ENCODE data around the gene LYAR. TPM values are rescaled to one million over a fixed set of nuclear protein-coding genes. Genes with fewer than 3 reads are reported as not detected.

The LYAR gene
- total and polyA plus RNA-seq, 2 of the 13 experiments (the other 11 are each of a cell fraction or from before 2014, with no cell fraction given) = 7.8 to 94.2 TPM

GRCh38 chr4:4289941-4290850, at the start of gene LYAR, which contains the start of gene ZBTB49 (continued):
- TF ChIP-seq RERE (CRISPR knock-in tag; IDR thresholded peaks at IDR 0.05; ENCODE audit: low read depth) = 0 out of 2 replicates have a peak, but pooled peaks have one; percentile 18
- no peak for TF ChIP-seq ZNF333 (CRISPR knock-in tag; IDR thresholded peaks at IDR 0.05; ENCODE audit: borderline replicate concordance)
- TF ChIP-seq IRF2 (CRISPR knock-in tag; IDR thresholded peaks at IDR 0.05) = no peak; the same call in 1 of the 2 replicates
- peak; percentile 99 for TF ChIP-seq KLF9 (CRISPR knock-in tag; IDR thresholded peaks at IDR 0.05; ENCODE audit: low read depth)
- TF ChIP-seq ZNF549 (CRISPR knock-in tag; IDR thresholded peaks at IDR 0.05) = no peak
- TF ChIP-seq ZNF615 (CRISPR knock-in tag; IDR thresholded peaks at IDR 0.05; ENCODE audit: borderline replicate concordance) = no peak
- TF ChIP-seq TMF1 (CRISPR knock-in tag; IDR thresholded peaks at IDR 0.05; ENCODE audit: low read depth) = no peak
- TF ChIP-seq SOX5 (CRISPR knock-in tag; IDR thresholded peaks at IDR 0.05; ENCODE audit: borderline replicate concordance) = peak; percentile 10; the same call in 1 of the 2 replicates
- TF ChIP-seq PTBP1 (IDR thresholded peaks at IDR 0.05; ENCODE audit: low read depth, low read length, poor library complexity, severe bottlenecking) = no peak
- no peak for TF ChIP-seq TBL1XR1 (IDR thresholded peaks at IDR 0.05; ENCODE audit: borderline replicate concordance, low read length, partially characterized antibody)
- TF ChIP-seq BORCS8-MEF2B (CRISPR knock-in tag; IDR thresholded peaks at IDR 0.05) = peak; percentile 33; the same call in 1 of the 2 replicates
- peak; percentile 83; the same call in 1 of the 2 replicates for TF ChIP-seq ZNF101 (CRISPR knock-in tag; IDR thresholded peaks at IDR 0.05; ENCODE audit: borderline replicate concordance, low read depth)
- TF ChIP-seq SRF (IDR thresholded peaks at IDR 0.05; ENCODE audit: low read depth, low read length) = no peak
- no peak for TF ChIP-seq SMARCC2 (IDR thresholded peaks at IDR 0.05)
- no peak; the same call in 1 of the 2 replicates for TF ChIP-seq ZNF674 (CRISPR knock-in tag; IDR thresholded peaks at IDR 0.05; ENCODE audit: low read depth)
- peak; percentile 53; the same call in 1 of the 2 replicates for TF ChIP-seq ZNF557 (CRISPR knock-in tag; IDR thresholded peaks at IDR 0.05)
- no peak for TF ChIP-seq ZNF883 (CRISPR knock-in tag; IDR thresholded peaks at IDR 0.05; ENCODE audit: not compliant biosample characterization)
- no peak for TF ChIP-seq ZNF646 (CRISPR knock-in tag; IDR thresholded peaks at IDR 0.05)

Data from HepG2 (cell line).